GM19035 (cell line): ENCODE measurements around the gene PROC.

Experiments
- ATAC-seq: cut with Tn5 transposase; IDR thresholded peaks from one replicate; pipeline ENCODE4 v1.9.1; 2021; ENCODE audit not compliant: unreplicated experiment

The PROC gene

DNA sequence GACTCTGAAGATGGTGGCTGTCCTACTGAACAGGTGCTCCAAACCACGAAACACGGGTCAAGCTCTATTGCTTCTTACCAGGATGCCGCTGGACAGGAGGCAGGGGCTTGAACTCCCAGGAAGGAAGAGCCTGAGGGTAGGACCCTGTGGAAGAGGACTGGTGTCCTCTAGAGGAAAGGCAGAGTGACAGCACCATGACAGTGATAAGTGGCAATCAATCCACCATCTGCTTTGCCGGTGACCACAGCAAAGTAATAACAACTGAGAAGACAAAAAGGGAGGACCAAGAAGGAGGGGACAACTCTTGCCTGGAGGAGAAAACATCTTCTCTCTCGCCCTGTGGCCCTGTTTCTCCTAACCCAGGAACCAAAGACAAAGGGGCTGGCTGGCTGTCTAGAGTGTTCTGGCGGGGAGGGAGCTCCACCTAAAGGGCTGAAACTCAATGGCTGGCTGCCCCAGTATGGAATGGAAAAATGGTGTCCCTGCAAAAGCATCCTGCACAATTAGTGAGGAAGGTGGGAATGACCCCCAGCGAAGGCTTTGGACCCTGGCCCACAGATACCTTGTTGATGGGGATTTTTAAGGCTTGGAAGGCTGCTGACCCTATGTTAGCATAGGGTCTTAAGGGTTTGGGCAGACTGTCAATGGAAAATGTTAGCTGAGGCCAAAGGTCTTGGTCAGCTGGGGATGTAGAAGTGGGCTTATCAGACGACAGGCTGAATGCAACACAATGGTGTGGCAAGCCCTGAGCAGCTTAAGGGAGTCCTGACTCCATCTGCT is 35.4 kb downstream of the PROC start:
- ATAC-seq = no peak

- no peak for ATAC-seq
Measured at GRCh38 chr2:127454595-127455565, 36.7 kb downstream of the PROC start.

DNA sequence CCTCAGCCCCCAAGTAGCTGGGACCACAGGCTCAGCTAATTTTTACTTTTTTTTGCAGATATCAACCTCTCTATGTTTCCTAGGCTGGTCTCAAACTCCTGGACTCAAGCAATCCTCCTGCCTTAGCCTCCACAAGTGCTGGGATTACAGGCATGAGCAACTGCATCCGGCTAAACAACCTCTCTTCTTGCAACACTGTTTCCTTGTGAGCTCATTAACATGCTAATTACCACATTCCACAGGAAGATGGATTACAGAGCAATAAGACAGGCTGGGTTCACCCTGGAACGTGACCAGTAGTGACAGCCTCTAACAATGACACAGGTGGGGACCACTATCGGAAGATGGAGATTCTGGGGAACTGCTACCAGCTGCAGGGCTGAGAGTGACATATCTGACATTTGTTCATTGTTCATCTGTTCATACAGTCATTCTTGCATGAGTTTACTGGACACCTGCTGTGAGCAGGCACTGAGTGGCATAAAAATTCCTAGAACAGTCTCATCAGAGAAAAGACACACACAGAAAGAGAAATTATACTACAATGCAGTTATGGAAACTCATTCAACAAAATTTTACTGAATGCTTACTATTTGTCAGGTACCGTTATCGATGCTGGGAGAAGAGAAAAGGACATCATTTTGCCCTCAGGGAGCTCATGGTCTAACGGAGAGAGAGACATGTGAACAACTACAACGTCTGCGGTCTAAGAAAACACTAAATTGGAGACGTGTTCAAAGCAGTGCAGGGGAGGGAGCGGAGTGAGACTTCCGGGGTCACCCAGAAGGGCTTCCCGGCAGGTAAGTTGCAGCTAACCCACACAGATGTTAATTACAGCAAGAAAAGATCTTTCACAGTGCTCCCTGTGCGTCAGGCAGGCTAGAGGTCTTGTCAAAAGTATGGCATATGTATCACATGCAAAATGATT is 37.6 kb downstream of the PROC start:
- no peak for ATAC-seq

DNA sequence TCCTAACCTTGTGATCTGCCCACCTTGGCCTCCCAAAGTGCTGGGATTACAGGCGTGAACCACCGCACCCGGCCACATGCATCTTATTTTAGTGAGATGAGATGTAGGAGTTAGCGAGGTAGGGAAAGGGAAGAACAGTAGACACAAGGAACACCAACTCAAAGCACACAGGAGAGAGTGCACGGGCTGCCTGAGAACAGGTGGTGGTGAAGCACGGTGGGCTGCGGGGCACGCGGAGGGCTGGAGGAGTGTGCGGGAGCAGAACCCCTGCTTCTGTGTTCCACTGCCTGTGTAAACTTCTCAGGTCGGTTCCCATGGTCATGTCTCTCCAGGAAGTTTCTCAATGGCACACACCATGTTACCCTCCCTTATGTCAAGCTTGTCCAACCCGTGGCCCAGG is 38.7 kb downstream of the PROC start:
- no peak for ATAC-seq

GRCh38 chr2:127462461-127462860 is 44.2 kb downstream of the PROC start:
- ATAC-seq = no peak

DNA sequence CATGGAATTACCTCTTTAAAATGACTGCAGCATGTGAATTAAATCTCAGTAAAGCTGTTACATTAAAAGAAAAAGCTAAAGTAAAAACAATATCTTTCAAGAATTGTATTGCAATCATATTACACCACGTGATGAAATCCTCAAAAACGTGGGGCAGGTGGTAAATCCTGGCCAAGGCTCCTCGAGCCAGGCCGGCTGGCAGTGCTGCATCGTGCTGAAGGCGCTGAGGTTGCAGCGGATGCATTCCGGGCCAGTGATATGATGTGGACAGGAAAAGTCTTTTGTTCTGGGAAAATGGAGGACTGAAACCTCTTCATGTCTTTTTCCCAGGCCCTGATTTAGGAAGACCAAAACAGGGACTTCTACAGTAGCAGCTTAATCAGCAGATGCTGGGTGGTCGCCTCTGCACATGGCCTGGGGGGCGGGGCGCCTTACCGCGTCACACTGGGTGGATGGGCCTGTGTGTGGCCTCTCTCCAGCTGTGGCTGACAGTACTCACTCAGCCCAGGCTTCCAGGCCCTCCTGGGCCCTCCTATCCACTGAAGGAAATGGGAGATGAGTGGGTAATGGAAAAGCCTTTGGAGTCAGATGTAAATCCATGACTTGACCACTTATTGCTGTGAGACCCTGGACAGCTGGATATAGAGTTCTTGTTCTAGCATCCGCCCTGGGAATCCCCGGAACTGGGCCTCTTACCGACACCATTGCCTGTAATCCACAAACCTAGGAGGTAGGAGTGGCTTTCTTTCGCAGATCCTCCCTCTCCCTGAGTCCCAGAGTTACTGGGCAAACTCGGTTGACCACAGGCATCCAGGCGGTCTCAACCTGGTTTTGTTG is 45.1 kb downstream of the PROC start:
- no peak for ATAC-seq

GRCh38 chr2:127464470-127465257 is 46.4 kb downstream of the PROC start:
- ATAC-seq = no peak

DNA sequence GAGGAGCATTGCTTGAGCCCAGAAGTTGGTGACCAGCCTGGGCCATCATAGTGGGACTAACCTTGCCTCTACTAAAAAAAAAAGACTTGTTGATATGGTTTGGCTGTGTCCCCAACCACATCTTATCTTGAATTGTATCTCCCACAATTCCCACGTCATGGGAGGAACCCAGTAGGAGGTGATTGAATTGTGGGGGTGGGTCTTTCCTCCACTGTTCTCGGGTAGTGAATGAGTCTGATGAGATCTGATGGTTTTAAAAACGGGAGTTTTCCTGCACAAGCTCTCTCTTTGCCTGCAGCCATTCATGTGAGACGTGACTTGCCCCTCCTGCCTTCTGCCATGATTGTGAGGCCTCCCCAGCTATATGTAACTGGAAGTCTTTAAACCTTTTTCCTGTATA is 47.0 kb downstream of the PROC start:
- no peak for ATAC-seq

DNA sequence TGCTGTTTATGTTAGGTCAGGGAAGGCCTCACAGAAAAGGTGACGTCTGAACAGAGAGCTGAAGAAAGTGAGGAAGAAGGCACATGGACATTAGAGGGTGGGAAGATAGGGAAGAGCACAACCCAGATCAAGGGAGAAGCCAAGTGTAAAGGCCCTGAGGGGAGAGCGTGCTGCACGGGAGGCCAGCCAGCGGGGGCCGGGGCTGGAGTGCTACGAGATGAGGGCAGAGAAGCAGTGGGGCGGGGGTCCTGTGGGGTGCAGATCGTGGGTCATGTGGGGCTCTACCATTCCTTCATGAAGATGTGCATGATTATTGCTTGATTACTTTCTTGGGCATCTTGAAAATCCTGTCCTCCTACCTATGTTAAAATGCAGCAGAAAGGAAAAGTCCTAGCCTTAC is 50.8 kb downstream of the PROC start:
- ATAC-seq = no peak

DNA sequence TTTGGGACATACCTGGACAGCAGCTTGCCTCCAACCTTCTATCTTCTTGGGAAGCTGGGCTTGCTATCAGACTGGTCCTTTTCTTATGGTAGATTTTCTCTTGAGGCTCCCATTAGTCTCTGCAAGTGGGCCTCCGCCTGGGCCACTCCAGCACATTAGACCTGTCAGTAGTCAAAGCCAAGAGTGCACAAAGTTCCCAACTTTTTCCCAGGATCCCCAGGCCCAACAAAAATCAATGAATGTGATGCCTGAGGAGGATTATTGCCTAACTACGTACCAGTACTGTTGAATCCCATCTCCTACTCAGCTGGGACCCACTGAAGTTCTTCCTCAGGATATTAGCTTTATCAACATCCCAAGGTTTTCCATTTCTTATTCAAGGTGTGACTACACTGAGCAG is 51.7 kb downstream of the PROC start:
- ATAC-seq = no peak

DNA sequence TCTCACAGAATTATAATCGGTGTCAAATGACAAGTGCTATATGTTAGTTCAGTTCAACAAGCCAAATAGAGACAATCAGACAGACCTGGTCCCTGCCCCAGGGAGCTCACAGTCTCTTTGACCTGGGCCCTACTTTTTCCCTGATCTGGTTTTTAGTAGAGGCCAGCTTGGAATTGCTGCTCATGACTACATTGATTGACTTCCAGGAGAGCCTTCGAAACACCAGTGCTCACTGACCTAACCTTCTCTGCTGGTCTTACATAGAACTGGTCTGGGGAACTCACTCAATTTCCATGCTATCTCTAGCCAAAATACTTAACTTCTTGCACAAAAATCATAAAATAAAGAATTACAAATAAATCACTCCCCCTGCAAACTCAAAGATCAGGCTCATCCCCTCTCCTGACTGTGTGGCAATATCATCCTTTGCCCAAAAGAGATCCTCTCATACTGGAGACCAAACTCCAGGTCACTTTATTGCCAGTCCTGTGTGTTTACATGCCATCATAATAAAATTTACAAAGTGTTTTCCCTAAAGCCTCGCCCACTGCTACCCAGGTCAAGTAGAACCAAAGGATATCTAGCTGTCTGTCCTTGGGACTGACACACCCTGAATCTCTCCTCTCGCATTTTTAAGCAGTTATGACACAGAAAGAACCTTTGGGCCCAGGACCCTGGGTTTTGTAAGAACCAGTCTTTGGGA is 53.2 kb downstream of the PROC start:
- ATAC-seq = no peak

DNA sequence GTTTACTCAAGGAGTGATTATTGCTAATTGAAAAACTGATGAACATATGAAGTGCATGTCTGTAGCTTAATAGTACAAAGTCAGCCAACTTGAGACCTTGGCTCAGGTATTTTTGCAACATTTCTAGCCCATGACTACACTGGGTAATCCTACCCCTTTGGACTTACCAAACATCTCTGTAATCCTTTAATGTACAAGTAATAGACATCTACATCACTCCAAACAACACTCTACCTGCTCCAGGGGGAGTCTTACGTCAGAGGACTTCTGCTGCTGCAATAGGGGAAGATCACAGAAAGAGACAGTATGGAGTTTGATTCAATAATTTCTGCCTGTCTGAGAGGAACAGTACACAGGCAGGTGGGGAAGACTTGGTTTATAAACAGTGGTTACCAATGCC is 54.0 kb downstream of the PROC start:
- no peak for ATAC-seq

GRCh38 chr2:127475788-127476187 is 57.6 kb downstream of the PROC start:
- ATAC-seq = no peak
